Progenitor cell of endocrine pancreas (in vitro differentiated cells): ENCODE results near the gene RTKN. TPM values are rescaled to one million over a fixed set of nuclear protein-coding genes. Genes with fewer than 3 reads are reported as not detected.
"Not testable (repeated sequence)": the region's sequence is repeated elsewhere in the genome, so short reads cannot be mapped to it uniquely, and the experiment has no call there.

Source experiments
- DNase-seq: peaks from one replicate; pipeline ENCODE4 v3.0.0; 2021; ENCODE audit warnings: low spot score; ENCODE audit not compliant: unreplicated experiment
- H3K27ac Mint-ChIP-seq: 2 replicates; pipeline ENCODE4 v1.8.0; 2021; ENCODE audit warnings: mild to moderate bottlenecking, moderate library complexity, mixed read lengths
- H3K27me3 Mint-ChIP-seq: 2 replicates; pipeline ENCODE4 v1.8.0; 2021; ENCODE audit warnings: mixed read lengths
- H3K36me3 Mint-ChIP-seq: 2 replicates; pipeline ENCODE4 v1.8.0; 2022; ENCODE audit warnings: mixed read lengths; ENCODE audit not compliant: insufficient read depth
- H3K4me1 Mint-ChIP-seq: 2 replicates; pipeline ENCODE4 v1.8.0; 2021; ENCODE audit warnings: low read depth, mixed read lengths
- H3K4me3 Mint-ChIP-seq: 2 replicates; pipeline ENCODE4 v1.8.0; 2021; ENCODE audit warnings: low read depth, mild to moderate bottlenecking, moderate library complexity, mixed read lengths
- H3K9me3 Mint-ChIP-seq: 2 replicates; pipeline ENCODE4 v1.8.0; 2021; ENCODE audit warnings: low read depth, mixed read lengths
- CTCF ChIP-seq: fragments of 200-600 bp; sonication (generic); IDR thresholded peaks from one replicate; pipeline ENCODE4 v1.5.0; 2021; ENCODE audit warnings: antibody characterized with exemption, mild to moderate bottlenecking; ENCODE audit not compliant: unreplicated experiment
- total RNA-seq: library from RNA; stranded (reverse); gene quantifications from 2 replicates; pipeline ENCODE4 v1.2.1, GENCODE V29; 2021

The RTKN gene
- total RNA-seq, 1 donor from 2014 or later, result 129 TPM

GRCh38 chr2:74462786-74463105 lies 21.0 kb upstream of the RTKN start:
- Mint-ChIP-seq H3K36me3 (peaks cover 1% of the 10 kb centered on the region), H3K27me3 (no peaks in the 10 kb centered on the region), H3K4me1 (peaks cover 19% of the 10 kb centered on the region), H3K27ac (peak overlapping the region; percentile 69), H3K4me3 (peak overlapping the region; percentile 37), H3K9me3 (no peaks in the 10 kb centered on the region)
- no peak for TF ChIP-seq CTCF
- no peak for DNase-seq

GRCh38 chr2:74462054-74462785 lies 20.5 kb upstream of the RTKN start:
- Mint-ChIP-seq H3K9me3 (no peaks in the 10 kb centered on the region), H3K27ac (no peak overlapping the region), H3K4me3 (no peak overlapping the region), H3K36me3 (peaks cover 1% of the 10 kb centered on the region), H3K27me3 (no peaks in the 10 kb centered on the region), H3K4me1 (peaks cover 20% of the 10 kb centered on the region)
- no peak for DNase-seq
- no peak for TF ChIP-seq CTCF

- no peak for DNase-seq
- Mint-ChIP-seq H3K9me3 (no peaks in the 10 kb centered on the region), H3K36me3 (peaks cover 1% of the 10 kb centered on the region), H3K27me3 (no peaks in the 10 kb centered on the region), H3K27ac (peak overlapping the region; percentile 10), H3K4me1 (peaks cover 28% of the 10 kb centered on the region), H3K4me3 (peak overlapping the region; percentile 41)
- peak; percentile 41 for TF ChIP-seq CTCF
Measured at GRCh38 chr2:74461187-74462053, 19.7 kb upstream of the RTKN start.

GRCh38 chr2:74460187-74460586 lies 18.4 kb upstream of the RTKN start:
- Mint-ChIP-seq H3K4me1 (peaks cover 35% of the 10 kb centered on the region), H3K27ac (peak overlapping the region; percentile 64), H3K4me3 (peak overlapping the region; percentile 89)
- H3K9me3 Mint-ChIP-seq, DNase-seq, H3K36me3 Mint-ChIP-seq, H3K27me3 Mint-ChIP-seq: not testable (repeated sequence)

- DNase-seq, H3K36me3 Mint-ChIP-seq, H3K9me3 Mint-ChIP-seq, H3K27me3 Mint-ChIP-seq: not testable (repeated sequence)
- peak overlapping the region; percentile 64 for H3K27ac Mint-ChIP-seq
- H3K4me3 Mint-ChIP-seq, result peak overlapping the region; percentile 89
- peaks cover 39% of the 10 kb centered on the region for H3K4me1 Mint-ChIP-seq
Measured at GRCh38 chr2:74459503-74460118, 17.9 kb upstream of the RTKN start.

- no peak for DNase-seq
- H3K4me3 Mint-ChIP-seq, result peak overlapping the region; percentile 89
- H3K27ac Mint-ChIP-seq, result peak overlapping the region; percentile 99
- H3K4me1 Mint-ChIP-seq, result peaks cover 38% of the 10 kb centered on the region
- no peak for TF ChIP-seq CTCF
- no peaks in the 10 kb centered on the region for H3K27me3 Mint-ChIP-seq
- H3K36me3 Mint-ChIP-seq, result peaks cover 1% of the 10 kb centered on the region
- H3K9me3 Mint-ChIP-seq, result no peaks in the 10 kb centered on the region
Measured at GRCh38 chr2:74458938-74459363, 17.2 kb upstream of the RTKN start.
